H1 (cell line): ENCODE data around the gene PACSIN2. TPM values are rescaled to one million over a fixed set of nuclear protein-coding genes. Genes with fewer than 3 reads are reported as not detected.

Experiments used
- CTCF ChIA-PET: fragments of 300-600 bp; sonication (Branson Sonifier 250); formaldehyde crosslinking; loops from one replicate; lab custom pipeline; 2021; ENCODE audit not compliant: partially characterized antibody; lab: Charles Lee
- POLR2A ChIA-PET: fragments of 300-600 bp; sonication (Branson Sonifier 250); formaldehyde crosslinking; loops from one replicate; lab custom pipeline; 2021; ENCODE audit warnings: inconsistent platforms; ENCODE audit not compliant: partially characterized antibody; lab: Charles Lee
- DNase-seq, 2 experiments: peaks; one replicate each; pipeline versions ENCODE4 v3.0.0 to v3.0.0-alpha.2; 2010 to 2022; ENCODE audit warnings: low spot score in 2 of 2, low read depth in 1 of 2, mixed read lengths in 1 of 2
- FAIRE-seq: peaks from 2 replicates; lab custom pipeline; 2011; peaks lifted over from hg19 to GRCh38; lab: Jason Lieb, UNC
- H2AFZ ChIP-seq: 2 replicates; pipeline ENCODE4 v1.8.1; 2012; ENCODE audit warnings: low read length, inconsistent platforms
- H2AK5ac ChIP-seq: 2 replicates; pipeline ENCODE4 v1.6.1; 2013; ENCODE audit warnings: low read depth, low read length
- H2BK120ac ChIP-seq: replicated peaks from 2 replicates; pipeline ENCODE3; 2013; ENCODE audit warnings: low read depth, low read length, inconsistent platforms
- H2BK12ac ChIP-seq: 2 replicates; pipeline ENCODE4 v1.6.1; 2013; ENCODE audit warnings: low read depth, low read length
- H2BK15ac ChIP-seq: 2 replicates; pipeline ENCODE4 v1.6.1; 2013; ENCODE audit warnings: low read length
- H2BK20ac ChIP-seq: 2 replicates; pipeline ENCODE4 v1.6.1; 2013; ENCODE audit warnings: low read length
- H2BK5ac ChIP-seq: 2 replicates; pipeline ENCODE4 v1.6.1; 2013; ENCODE audit warnings: low read depth, low read length
- H3K14ac ChIP-seq: 2 replicates; pipeline ENCODE4 v1.6.1; 2013; ENCODE audit warnings: inconsistent platforms; ENCODE audit not compliant: insufficient read length
- H3K18ac ChIP-seq: 2 replicates; pipeline ENCODE4 v1.6.1; 2013; ENCODE audit warnings: low read length; ENCODE audit errors: extremely low read depth
- H3K23ac ChIP-seq: 2 replicates; pipeline ENCODE4 v1.6.1; 2013; ENCODE audit warnings: inconsistent platforms; ENCODE audit not compliant: insufficient read length
- H3K23me2 ChIP-seq: 2 replicates; pipeline ENCODE4 v1.6.1; 2013; ENCODE audit warnings: low read depth, low read length
- H3K27ac ChIP-seq: 2 replicates; pipeline ENCODE4 v1.6.1; 2011; ENCODE audit warnings: low read depth, low read length, inconsistent platforms
- H3K27me3 ChIP-seq, 4 experiments: replicated peaks in 1 of 4; 1 replicate in 1 of 4; 2 replicates in 3 of 4; pipeline versions ENCODE4 v1.6.1 to v1.8.1; 2011 to 2013; ENCODE audit warnings: low read length in 3 of 4, mild to moderate bottlenecking in 3 of 4, inconsistent platforms in 2 of 4, mixed read lengths in 2 of 4, moderate library complexity in 1 of 4; ENCODE audit not compliant: control insufficient read depth in 3 of 4, insufficient read depth in 3 of 4; ENCODE audit errors: extremely low read depth in 1 of 4
- H3K36me3 ChIP-seq, 4 experiments: 2 replicates each; pipeline versions ENCODE4 v1.6.1 to v1.8.1; 2011 to 2013; ENCODE audit warnings: mild to moderate bottlenecking in 4 of 4, low read length in 3 of 4, moderate library complexity in 2 of 4, control low read depth in 1 of 4, inconsistent platforms in 1 of 4; ENCODE audit not compliant: insufficient read depth in 4 of 4, control insufficient read depth in 2 of 4
- H3K4ac ChIP-seq: replicated peaks from 2 replicates; pipeline ENCODE3; 2013; ENCODE audit warnings: low read length, low read depth, mixed read lengths, inconsistent platforms; ENCODE audit not compliant: insufficient read length
- H3K4me1 ChIP-seq, 4 experiments: replicated peaks in 1 of 4; 1 replicate in 1 of 4; 2 replicates in 3 of 4; pipeline versions ENCODE4 v1.6.1 to v1.8.1; 2011 to 2013; ENCODE audit warnings: low read length in 3 of 4, inconsistent platforms in 2 of 4, mixed read lengths in 1 of 4; ENCODE audit not compliant: insufficient read depth in 4 of 4, control insufficient read depth in 3 of 4
- H3K4me2 ChIP-seq, 2 experiments: 2 replicates each; pipeline versions ENCODE4 v1.6.1 to v1.8.1; 2011 to 2013; ENCODE audit warnings: low read depth in 2 of 2, low read length in 2 of 2, control low read depth in 1 of 2, inconsistent platforms in 1 of 2, mild to moderate bottlenecking in 1 of 2; ENCODE audit not compliant: insufficient read depth in 1 of 2
- H3K4me3 ChIP-seq, 4 experiments: fragments of 200-600, 300-600 bp in 1 of 4; sonication (generic), shearing (Covaris generic), sonication (Bioruptor Twin) in 1 of 4; 2 replicates each; pipeline versions ENCODE4 v1.5.1 to v1.8.1; 2011 to 2016; ENCODE audit warnings: low read length in 4 of 4, low read depth in 3 of 4, control low read depth in 2 of 4, inconsistent platforms in 2 of 4, mild to moderate bottlenecking in 2 of 4, mixed read lengths in 1 of 4, moderate library complexity in 1 of 4; ENCODE audit not compliant: insufficient read depth in 2 of 4; ENCODE audit errors: extremely low read depth in 1 of 4
- H3K56ac ChIP-seq: replicated peaks from 2 replicates; pipeline ENCODE3; 2013; ENCODE audit warnings: low read depth, mild to moderate bottlenecking, mixed read lengths, low read length, inconsistent platforms; ENCODE audit not compliant: insufficient read length
- H3K79me1 ChIP-seq: 2 replicates; pipeline ENCODE4 v1.6.1; 2013; ENCODE audit warnings: low read depth, low read length, control low read depth
- H3K79me2 ChIP-seq, 2 experiments: 2 replicates each; pipeline versions ENCODE4 v1.6.1 to v1.8.1; 2012 to 2013; ENCODE audit warnings: low read length in 2 of 2, mild to moderate bottlenecking in 2 of 2, inconsistent platforms in 1 of 2; ENCODE audit not compliant: insufficient read depth in 2 of 2, control insufficient read depth in 1 of 2
- H3K9ac ChIP-seq, 4 experiments: replicated peaks in 1 of 4; 1 replicate in 1 of 4; 2 replicates in 3 of 4; pipeline versions ENCODE4 v1.6.1 to v1.8.1; 2011 to 2013; ENCODE audit warnings: low read depth in 3 of 4, low read length in 3 of 4, control low read depth in 2 of 4, mild to moderate bottlenecking in 2 of 4, moderate library complexity in 2 of 4, inconsistent platforms in 1 of 4; ENCODE audit errors: extremely low read depth in 1 of 4
- H3K9me3 ChIP-seq, 2 experiments: 2 replicates each; pipeline versions ENCODE4 v1.6.1 to v1.8.1; 2012 to 2013; ENCODE audit warnings: mild to moderate bottlenecking in 2 of 2, moderate library complexity in 2 of 2, control low read depth in 1 of 2, inconsistent platforms in 1 of 2, low read depth in 1 of 2, low read length in 1 of 2, mixed read lengths in 1 of 2; ENCODE audit not compliant: insufficient read depth in 2 of 2
- H4K20me1 ChIP-seq, 2 experiments: replicated peaks in 1 of 2; 2 replicates each; pipeline versions ENCODE3 to v1.8.1; 2011 to 2013; ENCODE audit warnings: inconsistent platforms in 2 of 2, low read length in 2 of 2, mild to moderate bottlenecking in 1 of 2; ENCODE audit not compliant: insufficient read depth in 2 of 2, control insufficient read depth in 1 of 2
- H4K5ac ChIP-seq: 2 replicates; pipeline ENCODE4 v1.6.1; 2013; ENCODE audit warnings: low read length, low read depth, mixed read lengths, inconsistent platforms; ENCODE audit not compliant: insufficient read length
- H4K8ac ChIP-seq: 2 replicates; pipeline ENCODE4 v1.8.0; 2013; ENCODE audit warnings: mild to moderate bottlenecking, moderate library complexity, low read length, inconsistent platforms; ENCODE audit not compliant: insufficient read depth; ENCODE audit errors: extremely low read depth
- H4K91ac ChIP-seq: replicated peaks from 2 replicates; pipeline ENCODE3; 2013; ENCODE audit warnings: low read length, mixed read lengths, inconsistent platforms; ENCODE audit not compliant: insufficient read length
- BACH1 ChIP-seq: IDR thresholded peaks from 2 replicates; pipeline ENCODE4 v1.6.1; 2012; ENCODE audit warnings: low read length, improper control_type of control experiment
- CBX5 ChIP-seq: fragments of 300-800, 300-1000 bp; sonication (generic); IDR thresholded peaks from 2 replicates; pipeline ENCODE4 v1.7.1; 2016; ENCODE audit warnings: antibody characterized with exemption, low read length, low read depth
- CEBPB ChIP-seq: IDR thresholded peaks from 2 replicates; pipeline ENCODE4 v1.6.1; 2012; ENCODE audit warnings: low read depth, low read length
- EZH2 ChIP-seq: fragments of 200-600 bp; sonication (generic); IDR thresholded peaks from 2 replicates; pipeline ENCODE4 v1.7.1; 2012; ENCODE audit warnings: low read depth, mild to moderate bottlenecking, moderate library complexity, low read length, inconsistent platforms; ENCODE audit not compliant: severe bottlenecking
- JUND ChIP-seq: IDR thresholded peaks from 2 replicates; pipeline ENCODE4 v1.6.1; 2011; ENCODE audit warnings: mild to moderate bottlenecking, improper control_type of control experiment, low read length
- MAFK ChIP-seq: IDR thresholded peaks from 2 replicates; pipeline ENCODE4 v1.6.1; 2012; ENCODE audit warnings: low read depth, mild to moderate bottlenecking, improper control_type of control experiment, low read length
- RAD21 ChIP-seq, 2 experiments: IDR thresholded peaks in 1 of 2; conservative IDR thresholded peaks in 1 of 2; 2 replicates each; pipeline ENCODE4 v1.6.1; 2011; ENCODE audit warnings: low read depth in 2 of 2, low read length in 2 of 2, improper control_type of control experiment in 1 of 2, inconsistent platforms in 1 of 2, mild to moderate bottlenecking in 1 of 2, moderate library complexity in 1 of 2
- SP2 ChIP-seq: IDR thresholded peaks from 2 replicates; pipeline ENCODE4 v1.6.1; 2012; ENCODE audit warnings: mild to moderate bottlenecking, low read length, inconsistent platforms
- SRF ChIP-seq: IDR thresholded peaks from 2 replicates; pipeline ENCODE4 v1.6.1; 2011; ENCODE audit warnings: mild to moderate bottlenecking, low read depth, low read length, moderate library complexity
- TAF7 ChIP-seq: optimal IDR thresholded peaks from 2 replicates; pipeline ENCODE3; 2011; ENCODE audit warnings: low read depth, mild to moderate bottlenecking, inconsistent platforms, low read length, moderate library complexity, borderline replicate concordance
- WGBS, 2 experiments: shearing (Covaris generic) in 1 of 2; methylation state at CpG; one replicate each; pipeline versions ENCODE4 v1.1.6 to v1.1.7; 2013 to 2015; ENCODE audit warnings: low lambda C conversion rate in 2 of 2, mixed read lengths in 2 of 2, inconsistent platforms in 1 of 2, low coverage in 1 of 2, missing lambda C conversion rate in 1 of 2; ENCODE audit not compliant: insufficient replicate concordance in 2 of 2, insufficient coverage in 1 of 2, insufficient read length in 1 of 2; ENCODE audit errors: extremely low coverage in 1 of 2, missing lambda C conversion rate in 1 of 2; 5-methylcytosine and 5-hydroxymethylcytosine counted together
- polyA plus RNA-seq, 7 experiments: library from polyadenylated mRNA; depleted of rRNA in 3 of 7; stranded (reverse) in 5 of 7; unstranded in 2 of 7; fragments of >200 nt in 5 of 7; fragments of 200-250 nt in 2 of 7; gene quantifications; 1 replicate in 5 of 7; 2 replicates in 1 of 7; 4 replicates in 1 of 7; pipeline versions ENCODE4 v1.2.1 to v1.2.3, GENCODE V29; 2011 to 2013; ENCODE audit warnings: missing spikeins in 2 of 7, mixed read lengths in 2 of 7
- total RNA-seq: library from RNA; stranded (reverse); fragmentation: NEBNext Ultra II Directional; extraction: Animal tissue kit (Norgen Biotek cat#: 25700); gene quantifications from 2 replicates; pipeline ENCODE4 v1.2.1, GENCODE V29; 2021
- TF ChIP-seq, protein P1 (sequence below): IDR thresholded peaks from 2 replicates; pipeline ENCODE4 v1.6.1; 2011; ENCODE audit warnings: low read depth, mild to moderate bottlenecking, low read length; ENCODE audit not compliant: insufficient read depth

Gene PACSIN2
- total and polyA plus RNA-seq, 2 of the 8 experiments (the other 6 are each of a cell fraction or from before 2014, with no cell fraction given): 44.8 to 64.2 TPM

GRCh38 chr22:42996646-42997365, 18.1 kb downstream of the PACSIN2 start:
- Histone ChIP-seq H4K20me1 (peaks cover 12 to 30% of the 10 kb centered on the region in 2 experiments), H2AK5ac (no peak overlapping the region), H3K23me2 (no peaks in the 10 kb centered on the region; the same call in 1 of the 2 replicates), H3K9me3 (0 out of 4 replicates have a peak, but pooled peaks cover 0 to 3% of the 10 kb centered on the region in 2 experiments), H2AFZ (no peak overlapping the region), H2BK15ac (no peak overlapping the region), H4K8ac (no peak overlapping the region; the same call in 1 of the 2 replicates), H3K18ac (peak overlapping the region; percentile 24; the same call in 1 of the 2 replicates), H3K27me3 (no peaks in the 10 kb centered on the region), H3K9ac (no peak overlapping the region; a peak in 2 of 7 replicates), H3K14ac (no peak overlapping the region), H3K4me1 (peaks cover 9 to 18% (median 14%) of the 10 kb centered on the region in 4 experiments), H3K4ac (no peak overlapping the region), H2BK12ac (no peak overlapping the region), H3K4me2 (no peak overlapping the region), H3K79me2 (peaks cover 29 to 95% of the 10 kb centered on the region in 2 experiments), H3K4me3 (no peak overlapping the region), H3K56ac (no peak overlapping the region), H3K23ac (no peak overlapping the region), H4K91ac (no peak overlapping the region), H2BK5ac (no peak overlapping the region; the same call in 1 of the 2 replicates), H4K5ac (no peak overlapping the region), H3K79me1 (peaks cover 43% of the 10 kb centered on the region), H2BK20ac (no peak overlapping the region; the same call in 1 of the 2 replicates), H3K36me3 (no peaks in the 10 kb centered on the region), H2BK120ac (no peak overlapping the region), H3K27ac (no peak overlapping the region)
- POLR2A ChIA-PET: interaction anchor here (2.6 kb wide), 1 partner anchor 18 kb away, joined by 11 read pairs; the partner anchor contains the start of gene PACSIN2
- DNase-seq (no peak), FAIRE-seq (no peak)
- WGBS, 2 experiments: 86% methylated on average over 10 of the region's 10 CpGs; no CpG with 5 or more reads in 1 of the 2 experiments
- CTCF ChIA-PET: interaction anchor here (0.5 to 1.2 kb wide), 2 partner anchors 45 to 85 kb away, joined by 3 read pairs; no protein-coding TSS in a partner anchor
- TF ChIP-seq, protein P1, sequence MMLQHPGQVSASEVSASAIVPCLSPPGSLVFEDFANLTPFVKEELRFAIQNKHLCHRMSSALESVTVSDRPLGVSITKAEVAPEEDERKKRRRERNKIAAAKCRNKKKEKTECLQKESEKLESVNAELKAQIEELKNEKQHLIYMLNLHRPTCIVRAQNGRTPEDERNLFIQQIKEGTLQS: no peak
- TF ChIP-seq SRF: no peak
- TF ChIP-seq TAF7: no peak
- no peak for TF ChIP-seq RAD21 (IDR thresholded peaks at IDR 0.05 in 1 of 2, conservative IDR thresholded peaks at IDR 0.05 in 1 of 2; ENCODE audit: low read depth in 2 of 2, low read length in 2 of 2)
- TF ChIP-seq EZH2: no peak
- TF ChIP-seq SP2: no peak
- no peak for TF ChIP-seq MAFK
- TF ChIP-seq CBX5: no peak
- TF ChIP-seq CEBPB: no peak
- TF ChIP-seq JUND: no peak
- no peak for TF ChIP-seq BACH1
